Measurements from ENCODE around the gene HIF1A. TPM values are rescaled to one million over a fixed set of nuclear protein-coding genes. Genes with fewer than 3 reads are reported as not detected.
A peak's percentile ranks its signal among the peaks of the same experiment; 100 is the strongest.

The HIF1A gene
- total RNA-seq: 326 and 332 TPM in 2 replicates
- long read RNA-seq, transcript HIF1A-203 (15 exons, 3,922 nt): minor isoform, 109 of 2,249 reads
- long read RNA-seq, transcript HIF1A-202 (15 exons, 3,919 nt): major isoform, 258 of 2,249 reads
- long read RNA-seq, transcript HIF1A-201 (14 exons, 3,555 nt): minor isoform, 18 of 2,249 reads
- long read RNA-seq, partial matches to known transcripts: 1,797 of 2,249 reads
- long read RNA-seq, other reads (novel, unspliced or antisense): 63 of 2,249 reads

DNA sequence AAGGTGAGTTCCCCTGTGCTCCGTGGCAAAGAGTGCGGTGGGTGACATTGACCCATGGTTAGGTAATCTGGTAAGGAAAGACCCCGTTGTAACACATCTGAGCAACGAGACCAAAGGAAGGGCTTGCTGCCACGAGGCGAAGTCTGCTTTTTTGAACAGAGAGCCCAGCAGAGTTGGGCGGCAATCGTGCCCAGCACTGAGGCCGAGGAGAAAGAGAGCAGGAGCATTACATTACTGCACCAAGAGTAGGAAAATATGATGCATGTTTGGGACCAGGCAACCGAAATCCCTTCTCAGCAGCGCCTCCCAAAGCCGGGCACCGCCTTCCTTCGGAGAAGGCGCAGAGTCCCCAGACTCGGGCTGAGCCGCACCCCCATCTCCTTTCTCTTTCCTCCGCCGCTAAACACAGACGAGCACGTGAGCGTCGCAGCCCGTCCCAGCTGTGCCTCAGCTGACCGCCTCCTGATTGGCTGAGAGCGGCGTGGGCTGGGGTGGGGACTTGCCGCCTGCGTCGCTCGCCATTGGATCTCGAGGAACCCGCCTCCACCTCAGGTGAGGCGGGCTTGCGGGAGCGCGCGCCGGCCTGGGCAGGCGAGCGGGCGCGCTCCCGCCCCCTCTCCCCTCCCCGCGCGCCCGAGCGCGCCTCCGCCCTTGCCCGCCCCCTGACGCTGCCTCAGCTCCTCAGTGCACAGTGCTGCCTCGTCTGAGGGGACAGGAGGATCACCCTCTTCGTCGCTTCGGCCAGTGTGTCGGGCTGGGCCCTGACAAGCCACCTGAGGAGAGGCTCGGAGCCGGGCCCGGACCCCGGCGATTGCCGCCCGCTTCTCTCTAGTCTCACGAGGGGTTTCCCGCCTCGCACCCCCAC, at the start of gene HIF1A:
Gene HIF1A, plus strand, starts transcription at position 684 of the 865 bp plus-strand sequence. CDS start 292 bp downstream, outside the sequence.
- peak; percentile 98 for DNase-seq (ENCODE audit: extremely low spot score, unreplicated experiment)
- H3K36me3 Mint-ChIP-seq (ENCODE audit: unreplicated experiment): peaks cover 4% of the 10 kb centered on the region
- TF ChIP-seq, protein P1, sequence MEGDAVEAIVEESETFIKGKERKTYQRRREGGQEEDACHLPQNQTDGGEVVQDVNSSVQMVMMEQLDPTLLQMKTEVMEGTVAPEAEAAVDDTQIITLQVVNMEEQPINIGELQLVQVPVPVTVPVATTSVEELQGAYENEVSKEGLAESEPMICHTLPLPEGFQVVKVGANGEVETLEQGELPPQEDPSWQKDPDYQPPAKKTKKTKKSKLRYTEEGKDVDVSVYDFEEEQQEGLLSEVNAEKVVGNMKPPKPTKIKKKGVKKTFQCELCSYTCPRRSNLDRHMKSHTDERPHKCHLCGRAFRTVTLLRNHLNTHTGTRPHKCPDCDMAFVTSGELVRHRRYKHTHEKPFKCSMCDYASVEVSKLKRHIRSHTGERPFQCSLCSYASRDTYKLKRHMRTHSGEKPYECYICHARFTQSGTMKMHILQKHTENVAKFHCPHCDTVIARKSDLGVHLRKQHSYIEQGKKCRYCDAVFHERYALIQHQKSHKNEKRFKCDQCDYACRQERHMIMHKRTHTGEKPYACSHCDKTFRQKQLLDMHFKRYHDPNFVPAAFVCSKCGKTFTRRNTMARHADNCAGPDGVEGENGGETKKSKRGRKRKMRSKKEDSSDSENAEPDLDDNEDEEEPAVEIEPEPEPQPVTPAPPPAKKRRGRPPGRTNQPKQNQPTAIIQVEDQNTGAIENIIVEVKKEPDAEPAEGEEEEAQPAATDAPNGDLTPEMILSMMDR (IDR thresholded peaks at IDR 0.05): peak; percentile 41
- H3K4me3 Mint-ChIP-seq (ENCODE audit: unreplicated experiment): peak within 1 kb of the TSS; percentile 96
- H3K4me1 Mint-ChIP-seq (ENCODE audit: unreplicated experiment): peaks cover 47% of the 10 kb centered on the region
- peaks cover 9% of the 10 kb centered on the region for H3K9me3 Mint-ChIP-seq (ENCODE audit: unreplicated experiment)
- peak within 1 kb of the TSS; percentile 99 for H3K27ac Mint-ChIP-seq (ENCODE audit: unreplicated experiment)
- no peaks in the 10 kb centered on the region for H3K27me3 Mint-ChIP-seq (ENCODE audit: unreplicated experiment)

DNA sequence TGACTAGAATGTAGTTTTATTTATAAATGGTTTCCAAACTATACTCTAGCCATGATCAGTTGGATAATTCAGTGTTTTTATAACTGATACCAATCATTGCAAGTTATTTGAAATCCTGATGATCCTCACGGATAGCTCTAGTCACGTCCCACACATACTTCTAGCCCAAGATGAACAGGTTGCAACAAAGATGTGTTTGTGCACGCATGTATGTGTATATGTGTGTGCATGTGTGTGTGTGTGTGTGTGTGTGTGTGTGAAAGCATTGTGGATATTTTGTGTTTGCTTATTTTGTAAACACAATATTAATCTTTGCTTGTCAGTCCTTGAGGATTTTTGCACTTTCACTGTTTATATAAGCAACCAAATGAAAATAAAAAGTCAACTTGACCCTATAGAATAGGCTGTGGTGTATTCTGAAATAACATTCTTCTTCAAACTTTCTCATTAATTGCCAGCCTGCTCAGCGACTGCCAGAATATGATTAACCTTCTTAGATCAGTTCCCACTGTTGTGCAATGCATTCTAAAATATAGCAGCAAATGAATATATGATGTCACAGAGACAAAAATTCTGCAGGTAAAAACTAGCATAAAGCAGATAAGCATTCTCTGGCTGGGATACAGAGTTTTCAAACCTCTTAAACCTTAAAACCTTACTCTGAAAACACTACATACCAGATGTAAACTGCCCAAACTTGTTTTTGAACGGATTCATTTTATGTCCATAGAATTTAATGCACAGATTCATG, 48.8 kb upstream of the HIF1A start:
- H3K36me3 Mint-ChIP-seq (ENCODE audit: unreplicated experiment): no peaks in the 10 kb centered on the region
- H3K4me3 Mint-ChIP-seq (ENCODE audit: unreplicated experiment): no peak overlapping the region
- no peaks in the 10 kb centered on the region for H3K27me3 Mint-ChIP-seq (ENCODE audit: unreplicated experiment)
- DNase-seq (ENCODE audit: extremely low spot score, unreplicated experiment): no peak
- TF ChIP-seq, protein P1 (IDR thresholded peaks at IDR 0.05): no peak
- no peak overlapping the region for H3K27ac Mint-ChIP-seq (ENCODE audit: unreplicated experiment)
- no peaks in the 10 kb centered on the region for H3K9me3 Mint-ChIP-seq (ENCODE audit: unreplicated experiment)
- peaks cover 34% of the 10 kb centered on the region for H3K4me1 Mint-ChIP-seq (ENCODE audit: unreplicated experiment)

GRCh38 chr14:61647704-61648103, 47.6 kb upstream of the HIF1A start:
- DNase-seq (ENCODE audit: extremely low spot score, unreplicated experiment): no peak
- Mint-ChIP-seq H3K36me3 (ENCODE audit: unreplicated experiment) (no peaks in the 10 kb centered on the region), H3K9me3 (ENCODE audit: unreplicated experiment) (no peaks in the 10 kb centered on the region), H3K4me3 (ENCODE audit: unreplicated experiment) (no peak overlapping the region), H3K4me1 (ENCODE audit: unreplicated experiment) (peaks cover 24% of the 10 kb centered on the region), H3K27ac (ENCODE audit: unreplicated experiment) (no peak overlapping the region), H3K27me3 (ENCODE audit: unreplicated experiment) (no peaks in the 10 kb centered on the region)
- TF ChIP-seq, protein P1 (IDR thresholded peaks at IDR 0.05): no peak

GRCh38 chr14:61648377-61648776, 46.9 kb upstream of the HIF1A start:
- Mint-ChIP-seq H3K27ac (ENCODE audit: unreplicated experiment) (no peak overlapping the region), H3K9me3 (ENCODE audit: unreplicated experiment) (no peaks in the 10 kb centered on the region), H3K27me3 (ENCODE audit: unreplicated experiment) (no peaks in the 10 kb centered on the region), H3K4me3 (ENCODE audit: unreplicated experiment) (no peak overlapping the region), H3K36me3 (ENCODE audit: unreplicated experiment) (no peaks in the 10 kb centered on the region), H3K4me1 (ENCODE audit: unreplicated experiment) (peaks cover 27% of the 10 kb centered on the region)
- TF ChIP-seq, protein P1 (IDR thresholded peaks at IDR 0.05): no peak
- DNase-seq (ENCODE audit: extremely low spot score, unreplicated experiment): no peak
